Activated CD4-positive, alpha-beta memory T cell treated with anti-CD3 and anti-CD28 coated beads, Interleukin-2, amount 10 ng/mL, durations not matched to agents 7 days and 5 days (primary cell): ENCODE data around the gene HHIPL2. TPM values are rescaled to one million over a fixed set of nuclear protein-coding genes. Genes with fewer than 3 reads are reported as not detected.
"Not testable (repeated sequence)": the region's sequence is repeated elsewhere in the genome, so short reads cannot be mapped to it uniquely, and the experiment has no call there.

ENCODE experiments used
- CTCF ChIA-PET: fragments of 350-600 bp; sonication (Branson Sonifier 250); formaldehyde crosslinking; loops from one replicate; lab custom pipeline; 2021; ENCODE audit warnings: antibody characterized with exemption, inconsistent platforms; lab: Charles Lee
- POLR2A ChIA-PET: fragments of 350-600 bp; sonication (Branson Sonifier 250); formaldehyde crosslinking; loops from one replicate; lab custom pipeline; 2021; ENCODE audit warnings: antibody characterized with exemption; lab: Charles Lee
- DNase-seq: peaks from one replicate; pipeline ENCODE4 v3.0.0-alpha.2; 2020
- H3K27ac Mint-ChIP-seq: one replicate; pipeline ENCODE4 v1.8.0; 2021; ENCODE audit warnings: mild to moderate bottlenecking, mixed read lengths
- H3K27me3 Mint-ChIP-seq: one replicate; pipeline ENCODE4 v1.8.0; 2021; ENCODE audit warnings: mixed read lengths
- H3K36me3 Mint-ChIP-seq: one replicate; pipeline ENCODE4 v1.8.0; 2021; ENCODE audit warnings: low read depth, mixed read lengths
- H3K4me1 Mint-ChIP-seq: one replicate; pipeline ENCODE4 v1.8.0; 2021; ENCODE audit warnings: mixed read lengths
- H3K4me3 Mint-ChIP-seq: one replicate; pipeline ENCODE4 v1.8.0; 2021; ENCODE audit warnings: mild to moderate bottlenecking, mixed read lengths
- H3K9me3 Mint-ChIP-seq: one replicate; pipeline ENCODE4 v1.8.0; 2021; ENCODE audit warnings: mixed read lengths
- total RNA-seq, 2 experiments: library from RNA; stranded (reverse); gene quantifications; one replicate each; pipeline ENCODE4 v1.2.3, GENCODE V29; 2021

Gene HHIPL2
- total RNA-seq, 2 experiments from 2014 or later, result 0.10 TPM; not detected in 1

GRCh38 chr1:222529916-222530315, 18.0 kb downstream of the HHIPL2 start:
- ChIA-PET CTCF (no interaction called here), POLR2A (no interaction called here)
- Mint-ChIP-seq H3K4me3 (no peak overlapping the region), H3K4me1 (peaks cover 2% of the 10 kb centered on the region), H3K9me3 (no peaks in the 10 kb centered on the region), H3K36me3 (no peaks in the 10 kb centered on the region), H3K27me3 (peaks cover 4% of the 10 kb centered on the region), H3K27ac (no peak overlapping the region)
- no peak for DNase-seq

- H3K27me3 Mint-ChIP-seq, result peaks cover 4% of the 10 kb centered on the region
- CTCF ChIA-PET, result no interaction called here
- no peak for DNase-seq
- peaks cover 2% of the 10 kb centered on the region for H3K4me1 Mint-ChIP-seq
- no peaks in the 10 kb centered on the region for H3K9me3 Mint-ChIP-seq
- POLR2A ChIA-PET, result interaction anchor here (0.7 kb wide), 1 partner anchor 19 kb away, joined by 3 read pairs; the partner anchor contains the start of gene HHIPL2
- no peak overlapping the region for H3K27ac Mint-ChIP-seq
- H3K36me3 Mint-ChIP-seq, result no peaks in the 10 kb centered on the region
- H3K4me3 Mint-ChIP-seq, result no peak overlapping the region
These were observed 18.7 kb downstream of the HHIPL2 start for GRCh38 chr1:222529181-222529580.

GRCh38 chr1:222525951-222526350, 22.0 kb downstream of the HHIPL2 start:
- H3K9me3 Mint-ChIP-seq, result no peaks in the 10 kb centered on the region
- peaks cover 3% of the 10 kb centered on the region for H3K27me3 Mint-ChIP-seq
- peaks cover 2% of the 10 kb centered on the region for H3K4me1 Mint-ChIP-seq
- no peak overlapping the region for H3K4me3 Mint-ChIP-seq
- H3K36me3 Mint-ChIP-seq, result no peaks in the 10 kb centered on the region
- H3K27ac Mint-ChIP-seq, result no peak overlapping the region
- ChIA-PET CTCF (no interaction called here), POLR2A (no interaction called here)
- no peak for DNase-seq

- DNase-seq, result no peak
- Mint-ChIP-seq H3K27me3 (peaks cover 3% of the 10 kb centered on the region), H3K4me3 (no peak overlapping the region), H3K36me3 (no peaks in the 10 kb centered on the region), H3K4me1 (peaks cover 2% of the 10 kb centered on the region), H3K27ac (no peak overlapping the region), H3K9me3 (no peaks in the 10 kb centered on the region)
- ChIA-PET CTCF (no interaction called here), POLR2A (no interaction called here)
These were observed 24.1 kb downstream of the HHIPL2 start for GRCh38 chr1:222523852-222524251.

- Mint-ChIP-seq H3K9me3 (no peaks in the 10 kb centered on the region), H3K4me3 (no peak overlapping the region), H3K27ac (no peak overlapping the region), H3K4me1 (peaks cover 2% of the 10 kb centered on the region), H3K27me3 (peaks cover under 1% of the 10 kb centered on the region), H3K36me3 (no peaks in the 10 kb centered on the region)
- ChIA-PET CTCF (no interaction called here), POLR2A (no interaction called here)
- no peak for DNase-seq
These were observed 25.6 kb downstream of the HHIPL2 start for GRCh38 chr1:222522105-222522915.

GRCh38 chr1:222521299-222522104, 26.4 kb downstream of the HHIPL2 start:
- H3K27me3 Mint-ChIP-seq, result no peaks in the 10 kb centered on the region
- H3K9me3 Mint-ChIP-seq, result no peaks in the 10 kb centered on the region
- CTCF ChIA-PET, result no interaction called here
- no peak overlapping the region for H3K4me3 Mint-ChIP-seq
- no peak overlapping the region for H3K27ac Mint-ChIP-seq
- POLR2A ChIA-PET, result no interaction called here
- no peak for DNase-seq
- H3K4me1 Mint-ChIP-seq, result peaks cover 2% of the 10 kb centered on the region
- H3K36me3 Mint-ChIP-seq, result no peaks in the 10 kb centered on the region

- H3K4me1 Mint-ChIP-seq, H3K36me3 Mint-ChIP-seq, H3K27me3 Mint-ChIP-seq, H3K27ac Mint-ChIP-seq, POLR2A ChIA-PET, DNase-seq, CTCF ChIA-PET, H3K9me3 Mint-ChIP-seq, H3K4me3 Mint-ChIP-seq: not testable (repeated sequence)
These were observed 58.4 kb downstream of the HHIPL2 start for GRCh38 chr1:222489496-222489895.

- H3K36me3 Mint-ChIP-seq, H3K4me3 Mint-ChIP-seq, H3K4me1 Mint-ChIP-seq, POLR2A ChIA-PET, DNase-seq, H3K9me3 Mint-ChIP-seq, H3K27me3 Mint-ChIP-seq, CTCF ChIA-PET, H3K27ac Mint-ChIP-seq: not testable (repeated sequence)
These were observed 60.1 kb downstream of the HHIPL2 start for GRCh38 chr1:222487774-222488173.

- H3K27ac Mint-ChIP-seq, CTCF ChIA-PET, H3K36me3 Mint-ChIP-seq, H3K9me3 Mint-ChIP-seq, H3K4me3 Mint-ChIP-seq, POLR2A ChIA-PET, DNase-seq, H3K4me1 Mint-ChIP-seq, H3K27me3 Mint-ChIP-seq: not testable (repeated sequence)
These were observed 63.9 kb downstream of the HHIPL2 start for GRCh38 chr1:222484005-222484404.

GRCh38 chr1:222479567-222479966, 68.3 kb downstream of the HHIPL2 start:
- H3K27ac Mint-ChIP-seq, H3K4me3 Mint-ChIP-seq, CTCF ChIA-PET, POLR2A ChIA-PET, H3K27me3 Mint-ChIP-seq, H3K36me3 Mint-ChIP-seq, H3K9me3 Mint-ChIP-seq, H3K4me1 Mint-ChIP-seq, DNase-seq: not testable (repeated sequence)

GRCh38 chr1:222476436-222476835, 71.5 kb downstream of the HHIPL2 start:
- H3K9me3 Mint-ChIP-seq, H3K27me3 Mint-ChIP-seq, H3K36me3 Mint-ChIP-seq, DNase-seq, H3K4me3 Mint-ChIP-seq, H3K27ac Mint-ChIP-seq, POLR2A ChIA-PET, H3K4me1 Mint-ChIP-seq: not testable (repeated sequence)
- CTCF ChIA-PET, result interaction anchor here (1.7 kb wide), 1 partner anchor 158 kb away, joined by 3 read pairs; no protein-coding TSS in a partner anchor

GRCh38 chr1:222473717-222474116, 74.2 kb downstream of the HHIPL2 start:
- DNase-seq, H3K9me3 Mint-ChIP-seq, H3K36me3 Mint-ChIP-seq, POLR2A ChIA-PET, H3K4me1 Mint-ChIP-seq, H3K4me3 Mint-ChIP-seq, H3K27me3 Mint-ChIP-seq, H3K27ac Mint-ChIP-seq: not testable (repeated sequence)
- CTCF ChIA-PET, result interaction anchor here (1.1 kb wide), 1 partner anchor 161 kb away, joined by 3 read pairs; no protein-coding TSS in a partner anchor

GRCh38 chr1:222472776-222473540, 74.9 kb downstream of the HHIPL2 start:
- POLR2A ChIA-PET, H3K27me3 Mint-ChIP-seq, H3K4me1 Mint-ChIP-seq, DNase-seq, H3K36me3 Mint-ChIP-seq, CTCF ChIA-PET, H3K4me3 Mint-ChIP-seq, H3K27ac Mint-ChIP-seq, H3K9me3 Mint-ChIP-seq: not testable (repeated sequence)
